Measurements from ENCODE around the gene PTPRH. TPM values are rescaled to one million over a fixed set of nuclear protein-coding genes. Genes with fewer than 3 reads are reported as not detected.

Gene PTPRH
- total and polyA plus RNA-seq, 9 of the 15 experiments (the other 6 are each of a cell fraction or from before 2014, with no cell fraction given): 0.87 to 34.3 (median 22.7) TPM

- TF ChIP-seq, protein P1, sequence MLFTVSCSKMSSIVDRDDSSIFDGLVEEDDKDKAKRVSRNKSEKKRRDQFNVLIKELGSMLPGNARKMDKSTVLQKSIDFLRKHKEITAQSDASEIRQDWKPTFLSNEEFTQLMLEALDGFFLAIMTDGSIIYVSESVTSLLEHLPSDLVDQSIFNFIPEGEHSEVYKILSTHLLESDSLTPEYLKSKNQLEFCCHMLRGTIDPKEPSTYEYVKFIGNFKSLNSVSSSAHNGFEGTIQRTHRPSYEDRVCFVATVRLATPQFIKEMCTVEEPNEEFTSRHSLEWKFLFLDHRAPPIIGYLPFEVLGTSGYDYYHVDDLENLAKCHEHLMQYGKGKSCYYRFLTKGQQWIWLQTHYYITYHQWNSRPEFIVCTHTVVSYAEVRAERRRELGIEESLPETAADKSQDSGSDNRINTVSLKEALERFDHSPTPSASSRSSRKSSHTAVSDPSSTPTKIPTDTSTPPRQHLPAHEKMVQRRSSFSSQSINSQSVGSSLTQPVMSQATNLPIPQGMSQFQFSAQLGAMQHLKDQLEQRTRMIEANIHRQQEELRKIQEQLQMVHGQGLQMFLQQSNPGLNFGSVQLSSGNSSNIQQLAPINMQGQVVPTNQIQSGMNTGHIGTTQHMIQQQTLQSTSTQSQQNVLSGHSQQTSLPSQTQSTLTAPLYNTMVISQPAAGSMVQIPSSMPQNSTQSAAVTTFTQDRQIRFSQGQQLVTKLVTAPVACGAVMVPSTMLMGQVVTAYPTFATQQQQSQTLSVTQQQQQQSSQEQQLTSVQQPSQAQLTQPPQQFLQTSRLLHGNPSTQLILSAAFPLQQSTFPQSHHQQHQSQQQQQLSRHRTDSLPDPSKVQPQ (CRISPR knock-in tag; IDR thresholded peaks at IDR 0.05; ENCODE audit: borderline replicate concordance): no peak
- TF ChIP-seq MYBL2 (IDR thresholded peaks at IDR 0.05; ENCODE audit: low read depth) (no peak), MYBL2 (CRISPR knock-in tag; IDR thresholded peaks at IDR 0.05; ENCODE audit: borderline replicate concordance) (no peak), ZC3H11A (IDR thresholded peaks at IDR 0.05; ENCODE audit: low read depth, low read length) (no peak), POLR2B (IDR thresholded peaks at IDR 0.05; ENCODE audit: low read depth, partially characterized antibody) (no peak), ZNF146 (CRISPR knock-in tag; IDR thresholded peaks at IDR 0.05; ENCODE audit: unreplicated experiment) (no peak), ZBED1 (IDR thresholded peaks at IDR 0.05) (no peak), ZNF592 (IDR thresholded peaks at IDR 0.05) (no peak), ARID3B (CRISPR knock-in tag; IDR thresholded peaks at IDR 0.05; ENCODE audit: borderline replicate concordance) (no peak), NFE2L1 (tag; IDR thresholded peaks at IDR 0.05; ENCODE audit: borderline replicate concordance, low read depth) (no peak), ZNF280A (IDR thresholded peaks at IDR 0.05; ENCODE audit: low read depth, partially characterized antibody) (no peak), PPARD (CRISPR knock-in tag; IDR thresholded peaks at IDR 0.05) (no peak), SUPT5H (IDR thresholded peaks at IDR 0.05) (no peak), HMG20B (CRISPR knock-in tag; IDR thresholded peaks at IDR 0.05) (no peak), NBN (IDR thresholded peaks at IDR 0.05; ENCODE audit: low read depth) (no peak), ZNF184 (CRISPR knock-in tag; IDR thresholded peaks at IDR 0.05) (no peak), PRMT5 (CRISPR knock-in tag; IDR thresholded peaks at IDR 0.05) (peak; percentile 94), CREBBP (IDR thresholded peaks at IDR 0.05; ENCODE audit: low read depth, low read length) (no peak), KAT2B (IDR thresholded peaks at IDR 0.05; ENCODE audit: low read depth, low read length) (no peak)
Observed at GRCh38 chr19:55179606-55180484, 29.5 kb downstream of the PTPRH start, which contains the start of gene SYT5 (continued).

All from K562 (cell line).